GM21528 (cell line): ENCODE measurements around the gene VAV2.

ENCODE experiments used
- ATAC-seq: cut with Tn5 transposase; IDR thresholded peaks from one replicate; pipeline ENCODE4 v1.9.1; 2021; ENCODE audit warnings: mild to moderate bottlenecking, moderate library complexity; ENCODE audit not compliant: unreplicated experiment, low FRiP score

VAV2 gene

GRCh38 chr9:133843250-133843649, 148.9 kb downstream of the VAV2 start:
- no peak for ATAC-seq

- ATAC-seq: no peak
These were observed 149.3 kb downstream of the VAV2 start for GRCh38 chr9:133842721-133843227.

- no peak for ATAC-seq
These were observed 149.9 kb downstream of the VAV2 start for GRCh38 chr9:133842174-133842573.

- no peak for ATAC-seq
These were observed 150.8 kb downstream of the VAV2 start for GRCh38 chr9:133841167-133841812.

GRCh38 chr9:133839822-133840329, 152.2 kb downstream of the VAV2 start:
- no peak for ATAC-seq

- no peak for ATAC-seq
These were observed 153.1 kb downstream of the VAV2 start for GRCh38 chr9:133838859-133839507.

GRCh38 chr9:133837627-133838597, 154.2 kb downstream of the VAV2 start:
- ATAC-seq: no peak

GRCh38 chr9:133836818-133837217, 155.3 kb downstream of the VAV2 start:
- ATAC-seq: no peak

- ATAC-seq: no peak
These were observed 155.9 kb downstream of the VAV2 start for GRCh38 chr9:133836001-133836758.

GRCh38 chr9:133835262-133835901, 156.7 kb downstream of the VAV2 start:
- no peak for ATAC-seq

- no peak for ATAC-seq
These were observed 157.8 kb downstream of the VAV2 start for GRCh38 chr9:133834080-133834976.

- ATAC-seq: no peak
These were observed 158.6 kb downstream of the VAV2 start for GRCh38 chr9:133833388-133834025.

GRCh38 chr9:133832877-133833276, 159.2 kb downstream of the VAV2 start:
- ATAC-seq: no peak

- ATAC-seq: no peak
These were observed 161.4 kb downstream of the VAV2 start for GRCh38 chr9:133830711-133831110.

- no peak for ATAC-seq
These were observed 161.8 kb downstream of the VAV2 start for GRCh38 chr9:133830310-133830709.

GRCh38 chr9:133828338-133828997, 163.7 kb downstream of the VAV2 start:
- no peak for ATAC-seq

GRCh38 chr9:133826289-133827085, 165.6 kb downstream of the VAV2 start:
- ATAC-seq: no peak
